Type B pancreatic cell (in vitro differentiated cells): ENCODE data around the gene KLC3. TPM values are rescaled to one million over a fixed set of nuclear protein-coding genes. Genes with fewer than 3 reads are reported as not detected.
"Not testable (repeated sequence)": the region's sequence is repeated elsewhere in the genome, so short reads cannot be mapped to it uniquely, and the experiment has no call there.

Experiments
- DNase-seq: peaks from one replicate; pipeline ENCODE4 v3.0.0; 2021; ENCODE audit warnings: mixed read lengths; ENCODE audit not compliant: unreplicated experiment; ENCODE audit errors: extremely low spot score
- H3K27ac Mint-ChIP-seq: 2 replicates; pipeline ENCODE4 v1.8.0; 2021; ENCODE audit warnings: mild to moderate bottlenecking, mixed read lengths
- H3K27me3 Mint-ChIP-seq: 2 replicates; pipeline ENCODE4 v1.8.0; 2021; ENCODE audit warnings: mixed read lengths
- H3K36me3 Mint-ChIP-seq: 2 replicates; pipeline ENCODE4 v1.8.0; 2021; ENCODE audit warnings: mixed read lengths
- H3K4me1 Mint-ChIP-seq: one replicate; pipeline ENCODE4 v1.8.0; 2021; ENCODE audit warnings: mixed read lengths; ENCODE audit not compliant: unreplicated experiment
- H3K4me3 Mint-ChIP-seq: 2 replicates; pipeline ENCODE4 v1.8.0; 2021; ENCODE audit warnings: mild to moderate bottlenecking, mixed read lengths
- H3K9me3 Mint-ChIP-seq: 2 replicates; pipeline ENCODE4 v1.8.0; 2021; ENCODE audit warnings: mixed read lengths
- total RNA-seq: library from RNA; stranded (reverse); gene quantifications from 2 replicates; pipeline ENCODE4 v1.2.1, GENCODE V29; 2021; ENCODE audit warnings: low replicate concordance
- TF ChIP-seq, protein P1 (sequence below): fragments of 200-600 bp; sonication (generic); conservative IDR thresholded peaks from 2 replicates; pipeline ENCODE4 v1.5.0; 2021; ENCODE audit warnings: antibody characterized with exemption, mild to moderate bottlenecking

KLC3 gene
- total RNA-seq, 1 donor from 2014 or later: 4.9 TPM

DNA sequence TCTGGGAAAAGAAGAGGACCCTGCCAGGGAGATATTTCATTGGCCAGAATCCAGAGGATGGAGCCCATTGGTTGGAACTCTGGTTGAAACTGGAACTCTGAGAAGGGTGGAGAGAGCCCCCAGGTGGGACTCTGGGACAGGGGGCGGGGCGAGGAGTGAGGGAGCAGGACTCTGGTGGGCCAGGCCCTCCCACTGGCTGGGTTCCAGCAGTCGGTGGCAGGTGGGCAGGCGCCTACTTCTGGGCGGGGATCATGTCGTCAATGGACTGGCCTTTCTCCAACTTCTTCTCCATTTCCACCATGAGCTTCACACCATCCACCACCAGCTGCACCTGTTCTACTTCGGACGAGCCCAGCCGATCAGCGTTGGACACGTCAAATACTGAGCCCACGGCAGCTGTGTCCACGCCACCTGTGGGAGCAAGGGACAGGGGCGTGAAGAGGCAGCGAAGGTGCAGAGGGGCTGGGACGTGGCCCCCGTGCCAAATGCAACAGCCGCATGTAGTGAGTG lies 34.0 kb upstream of the KLC3 start:
- no peak for DNase-seq
- Mint-ChIP-seq H3K9me3 (no peaks in the 10 kb centered on the region), H3K4me3 (no peak overlapping the region), H3K27me3 (no peaks in the 10 kb centered on the region), H3K27ac (no peak overlapping the region), H3K4me1 (no peaks in the 10 kb centered on the region), H3K36me3 (peaks cover 5% of the 10 kb centered on the region)
- TF ChIP-seq, protein P1, sequence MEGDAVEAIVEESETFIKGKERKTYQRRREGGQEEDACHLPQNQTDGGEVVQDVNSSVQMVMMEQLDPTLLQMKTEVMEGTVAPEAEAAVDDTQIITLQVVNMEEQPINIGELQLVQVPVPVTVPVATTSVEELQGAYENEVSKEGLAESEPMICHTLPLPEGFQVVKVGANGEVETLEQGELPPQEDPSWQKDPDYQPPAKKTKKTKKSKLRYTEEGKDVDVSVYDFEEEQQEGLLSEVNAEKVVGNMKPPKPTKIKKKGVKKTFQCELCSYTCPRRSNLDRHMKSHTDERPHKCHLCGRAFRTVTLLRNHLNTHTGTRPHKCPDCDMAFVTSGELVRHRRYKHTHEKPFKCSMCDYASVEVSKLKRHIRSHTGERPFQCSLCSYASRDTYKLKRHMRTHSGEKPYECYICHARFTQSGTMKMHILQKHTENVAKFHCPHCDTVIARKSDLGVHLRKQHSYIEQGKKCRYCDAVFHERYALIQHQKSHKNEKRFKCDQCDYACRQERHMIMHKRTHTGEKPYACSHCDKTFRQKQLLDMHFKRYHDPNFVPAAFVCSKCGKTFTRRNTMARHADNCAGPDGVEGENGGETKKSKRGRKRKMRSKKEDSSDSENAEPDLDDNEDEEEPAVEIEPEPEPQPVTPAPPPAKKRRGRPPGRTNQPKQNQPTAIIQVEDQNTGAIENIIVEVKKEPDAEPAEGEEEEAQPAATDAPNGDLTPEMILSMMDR: no peak

DNA sequence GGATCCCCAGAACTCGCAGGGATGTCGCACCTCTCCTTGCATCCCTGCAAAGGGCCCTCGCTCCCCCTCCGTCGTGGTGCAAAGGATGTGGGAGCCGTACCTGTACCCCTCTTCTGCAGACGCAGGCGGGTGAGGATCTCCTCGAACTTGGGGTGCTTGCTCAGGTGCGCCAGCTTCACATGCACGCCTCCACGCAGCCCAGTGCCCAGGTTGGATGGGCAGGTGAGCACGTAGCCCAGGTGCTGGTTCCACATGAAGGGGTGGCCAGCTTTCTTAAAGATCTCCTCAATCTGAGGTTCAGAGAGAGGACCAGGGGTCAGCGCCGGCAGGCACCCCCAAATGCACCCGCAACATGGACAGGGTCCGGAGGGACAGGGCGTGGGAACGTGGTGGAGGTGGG lies 33.2 kb upstream of the KLC3 start:
- TF ChIP-seq, protein P1: no peak
- no peak for DNase-seq
- Mint-ChIP-seq H3K27ac (no peak overlapping the region), H3K36me3 (peaks cover 5% of the 10 kb centered on the region), H3K4me3 (no peak overlapping the region), H3K9me3 (no peaks in the 10 kb centered on the region), H3K27me3 (no peaks in the 10 kb centered on the region), H3K4me1 (no peaks in the 10 kb centered on the region)

DNA sequence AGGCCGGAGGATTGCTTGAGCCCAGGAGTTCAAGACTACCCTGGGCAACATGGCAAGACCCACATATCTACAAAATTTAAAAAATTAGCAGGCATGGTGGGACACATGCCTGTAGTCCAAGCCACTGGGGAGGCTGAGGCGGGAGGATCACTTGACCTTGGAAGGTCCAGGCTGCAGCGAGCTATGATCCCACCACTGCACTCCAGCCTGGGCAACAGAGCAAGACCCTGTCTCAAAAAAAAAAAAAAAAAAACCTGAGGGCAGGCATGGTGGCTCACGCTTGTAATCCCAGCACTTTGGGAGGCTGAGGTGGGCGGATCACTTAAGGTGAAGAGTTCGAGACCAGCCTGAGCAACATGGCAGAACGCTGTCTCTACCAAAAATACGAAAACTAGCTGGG lies 31.2 kb upstream of the KLC3 start:
- not testable (repeated sequence) for H3K9me3 Mint-ChIP-seq, H3K4me1 Mint-ChIP-seq, H3K27ac Mint-ChIP-seq, H3K36me3 Mint-ChIP-seq, H3K4me3 Mint-ChIP-seq, H3K27me3 Mint-ChIP-seq, DNase-seq

DNA sequence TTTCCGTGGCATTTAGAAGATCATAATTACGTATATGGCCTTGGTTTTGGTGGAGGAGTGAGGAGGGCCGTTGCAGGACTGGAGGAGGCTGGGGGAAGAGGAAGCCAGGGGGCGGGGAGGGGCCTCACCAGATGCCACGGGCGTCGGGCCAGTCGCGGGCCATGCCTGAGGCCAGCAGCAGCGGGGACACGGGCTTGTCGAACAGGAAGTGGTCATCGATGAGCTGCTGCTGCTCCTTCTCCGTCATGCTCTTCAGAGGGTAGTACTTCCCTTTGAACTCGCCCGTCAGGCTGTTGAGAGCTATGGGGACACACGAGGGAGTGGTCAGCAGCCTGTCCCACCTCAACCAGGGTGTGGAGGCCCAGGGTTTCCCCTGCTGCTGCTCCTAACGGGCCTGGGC lies 28.9 kb upstream of the KLC3 start:
- Mint-ChIP-seq H3K36me3 (no peaks in the 10 kb centered on the region), H3K27ac (no peak overlapping the region), H3K9me3 (no peaks in the 10 kb centered on the region), H3K27me3 (peaks cover 21% of the 10 kb centered on the region), H3K4me3 (no peak overlapping the region), H3K4me1 (no peaks in the 10 kb centered on the region)
- DNase-seq: no peak
- TF ChIP-seq, protein P1: no peak

DNA sequence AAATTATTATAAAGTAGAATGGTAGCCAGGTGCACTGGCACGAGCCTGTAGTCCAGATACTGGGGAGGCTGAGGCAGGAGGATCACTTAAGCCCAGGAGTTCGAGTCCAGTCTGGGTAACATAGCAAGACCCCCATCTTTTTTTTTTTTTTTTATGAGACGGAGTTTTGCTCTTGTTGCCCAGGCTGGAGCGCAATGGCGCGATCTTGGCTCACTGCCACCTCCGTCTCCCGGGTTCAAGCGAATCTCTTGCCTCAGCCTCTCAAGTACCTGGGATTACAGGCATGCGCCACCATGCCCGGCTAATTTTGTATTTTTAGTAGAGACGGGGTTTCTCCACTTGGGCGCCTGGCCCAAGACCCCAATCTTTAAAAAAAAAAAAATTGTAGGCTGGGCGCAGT lies 28.3 kb upstream of the KLC3 start:
- H3K27me3 Mint-ChIP-seq: peaks cover 26% of the 10 kb centered on the region
- not testable (repeated sequence) for H3K4me1 Mint-ChIP-seq, H3K4me3 Mint-ChIP-seq, H3K27ac Mint-ChIP-seq, DNase-seq, H3K9me3 Mint-ChIP-seq, H3K36me3 Mint-ChIP-seq

DNA sequence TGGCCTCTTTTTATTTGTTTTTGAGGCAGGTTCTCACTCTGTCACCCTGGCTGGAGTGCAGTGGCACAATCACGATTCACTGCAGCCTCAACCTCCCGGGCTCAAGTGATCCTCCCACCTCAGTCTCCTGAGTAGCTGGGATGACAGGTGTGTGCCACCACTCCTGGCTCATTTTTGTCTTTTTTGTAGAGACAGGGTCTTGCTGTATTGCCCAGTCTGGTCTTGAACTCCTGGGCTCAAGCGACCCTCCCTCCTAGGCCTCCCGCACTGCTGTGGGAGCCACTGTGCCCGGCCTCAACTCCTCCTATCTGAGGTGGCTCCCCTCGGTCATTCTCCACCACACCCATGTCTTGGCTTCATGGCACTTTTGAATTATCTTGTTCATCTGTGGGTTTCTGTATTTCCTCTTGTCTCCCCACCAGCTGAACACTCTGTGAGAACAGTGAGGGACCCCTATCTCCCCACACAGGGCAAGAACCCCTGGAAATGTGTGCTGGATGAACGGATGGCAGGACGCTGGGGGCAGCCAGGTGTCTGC lies 25.8 kb upstream of the KLC3 start:
- Mint-ChIP-seq H3K9me3 (no peaks in the 10 kb centered on the region), H3K4me1 (no peaks in the 10 kb centered on the region), H3K36me3 (no peaks in the 10 kb centered on the region), H3K27me3 (peaks cover 33% of the 10 kb centered on the region), H3K27ac (no peak overlapping the region), H3K4me3 (no peak overlapping the region)
- no peak for DNase-seq
- TF ChIP-seq, protein P1: no peak

DNA sequence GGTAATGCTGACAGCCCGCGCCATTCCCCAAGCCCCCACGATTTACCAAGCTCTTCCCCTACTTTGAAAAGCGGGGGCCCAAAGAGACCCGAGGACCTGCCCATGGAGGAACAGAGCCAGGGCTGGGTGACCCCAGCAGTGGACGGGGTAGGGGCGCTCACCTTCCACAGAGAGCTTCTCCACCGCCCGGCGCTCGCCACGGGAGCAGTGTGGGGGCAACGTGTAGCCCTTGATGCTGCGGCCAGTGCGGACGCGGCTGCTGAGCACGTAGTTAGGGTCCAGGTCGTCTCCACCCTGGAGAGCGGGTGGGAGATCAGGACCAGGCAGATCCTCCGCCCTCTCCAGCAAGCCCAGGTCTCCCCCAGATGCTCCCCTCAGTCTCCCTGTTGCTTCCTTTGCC lies 25.2 kb upstream of the KLC3 start:
- no peak overlapping the region for H3K4me3 Mint-ChIP-seq
- peaks cover 33% of the 10 kb centered on the region for H3K27me3 Mint-ChIP-seq
- H3K4me1 Mint-ChIP-seq: no peaks in the 10 kb centered on the region
- TF ChIP-seq, protein P1: no peak
- no peak for DNase-seq
- H3K27ac Mint-ChIP-seq: no peak overlapping the region
- H3K9me3 Mint-ChIP-seq: no peaks in the 10 kb centered on the region
- no peaks in the 10 kb centered on the region for H3K36me3 Mint-ChIP-seq
